RWPE2 (cell line): ENCODE data around the gene GABRE.
A peak's percentile ranks its signal among the peaks of the same experiment; 100 is the strongest.

ENCODE experiments used
- ATAC-seq: fragments of 200-7000 bp; cut with Tn5 transposase; 3 replicates; pipeline ENCODE4 v1.9.1; 2021; ENCODE audit warnings: low read depth
- DNase-seq: peaks from one replicate; pipeline ENCODE4 v3.0.0-alpha.2; 2020; ENCODE audit warnings: low spot score
- H3K27ac ChIP-seq: fragments of 450-650 bp; 2 replicates; pipeline ENCODE4 v1.5.1; 2017; ENCODE audit warnings: mild to moderate bottlenecking; ENCODE audit not compliant: poor library complexity, severe bottlenecking
- H3K27me3 ChIP-seq: fragments of 250-450 bp; sonication (Bioruptor Pico); 2 replicates; pipeline ENCODE4 v1.5.1; 2021; ENCODE audit warnings: mild to moderate bottlenecking, moderate library complexity; ENCODE audit not compliant: insufficient read depth, poor library complexity, severe bottlenecking
- H3K36me3 ChIP-seq: fragments of 250-450 bp; sonication (Bioruptor Pico); 2 replicates; pipeline ENCODE4 v1.5.1; 2020; ENCODE audit warnings: low read depth, mild to moderate bottlenecking, moderate library complexity
- H3K4me1 ChIP-seq: fragments of 250-450 bp; sonication (Bioruptor Pico); 2 replicates; pipeline ENCODE4 v1.5.1; 2021; ENCODE audit warnings: mild to moderate bottlenecking, moderate library complexity; ENCODE audit not compliant: insufficient read depth, poor library complexity, severe bottlenecking
- H3K4me3 ChIP-seq: fragments of 250-450 bp; sonication (Bioruptor Pico); 2 replicates; pipeline ENCODE4 v1.5.1; 2021; ENCODE audit warnings: mild to moderate bottlenecking, moderate library complexity; ENCODE audit not compliant: severe bottlenecking
- H3K9me3 ChIP-seq: fragments of 250-450 bp; sonication (Bioruptor Pico); 2 replicates; pipeline ENCODE4 v1.5.1; 2021; ENCODE audit warnings: mild to moderate bottlenecking, moderate library complexity; ENCODE audit not compliant: severe bottlenecking
- CTCF ChIP-seq: fragments of 450-650 bp; IDR thresholded peaks from one replicate; pipeline ENCODE4 v1.5.1; 2017; ENCODE audit warnings: mild to moderate bottlenecking, moderate library complexity; ENCODE audit not compliant: poor library complexity, severe bottlenecking

The GABRE gene

GRCh38 chrX:151974336-151975227 lies at the start of gene GABRE:
Gene GABRE, minus strand, starts transcription at chrX:151974676. Its CDS starts 51 bp downstream, at chrX:151974625.
- peaks cover 8% of the 10 kb centered on the region for H3K36me3 ChIP-seq
- H3K9me3 ChIP-seq: no peaks in the 10 kb centered on the region
- DNase-seq (no peak), ATAC-seq (peak; percentile 59)
- no peak for TF ChIP-seq CTCF
- peak within 1 kb of the TSS; percentile 41 for H3K27ac ChIP-seq
- peaks cover 29% of the 10 kb centered on the region for H3K4me1 ChIP-seq
- no peaks in the 10 kb centered on the region for H3K27me3 ChIP-seq
- peak within 1 kb of the TSS; percentile 69 for H3K4me3 ChIP-seq

DNA sequence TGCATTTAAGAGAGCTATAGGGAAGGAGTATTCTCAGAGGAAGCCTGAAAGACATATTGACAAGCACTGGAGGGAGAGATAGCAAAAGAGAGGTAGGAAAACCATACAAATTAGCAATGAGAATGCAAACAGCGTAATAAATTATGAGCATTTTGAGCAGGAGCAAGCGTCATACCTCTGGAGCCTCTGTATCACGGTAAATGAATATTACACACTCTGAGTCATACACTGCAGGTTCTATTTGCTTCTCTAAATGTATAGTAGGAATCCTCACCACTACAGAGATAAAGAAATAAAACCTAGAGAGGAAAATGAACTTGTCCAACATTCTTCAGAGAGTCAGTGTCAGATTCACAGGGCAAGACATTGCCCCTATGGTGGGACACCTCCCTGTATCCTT lies 46.4 kb upstream of the GABRE start:
- Histone ChIP-seq H3K27me3 (no peaks in the 10 kb centered on the region), H3K36me3 (no peaks in the 10 kb centered on the region), H3K4me3 (no peak overlapping the region), H3K4me1 (no peaks in the 10 kb centered on the region), H3K27ac (no peak overlapping the region), H3K9me3 (no peaks in the 10 kb centered on the region)
- ATAC-seq: peak; percentile 79
- no peak for DNase-seq
- TF ChIP-seq CTCF: no peak

DNA sequence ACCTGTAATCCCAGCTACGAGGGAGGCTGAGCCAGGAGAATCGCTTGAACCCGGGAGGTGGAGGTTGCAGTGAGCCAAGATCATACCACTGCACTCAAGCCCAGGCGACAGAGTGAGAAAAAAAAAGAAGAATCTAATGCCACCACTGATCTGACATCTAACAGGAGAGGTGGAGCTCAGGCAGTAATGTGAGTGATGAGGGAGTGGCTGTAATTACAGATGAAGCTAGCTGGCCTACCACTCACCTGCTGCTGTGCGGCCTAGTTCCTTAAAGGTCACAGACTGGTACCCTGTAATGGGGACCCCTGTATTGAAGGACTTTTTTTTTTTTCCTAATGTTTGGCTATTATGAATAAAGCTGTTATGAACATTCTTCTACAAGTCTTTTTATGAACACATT lies 25.3 kb upstream of the GABRE start:
- Histone ChIP-seq H3K27ac (no peak overlapping the region), H3K4me1 (no peaks in the 10 kb centered on the region), H3K36me3 (no peaks in the 10 kb centered on the region), H3K4me3 (no peak overlapping the region), H3K27me3 (no peaks in the 10 kb centered on the region), H3K9me3 (no peaks in the 10 kb centered on the region)
- TF ChIP-seq CTCF: no peak
- ATAC-seq (no peak), DNase-seq (no peak)

DNA sequence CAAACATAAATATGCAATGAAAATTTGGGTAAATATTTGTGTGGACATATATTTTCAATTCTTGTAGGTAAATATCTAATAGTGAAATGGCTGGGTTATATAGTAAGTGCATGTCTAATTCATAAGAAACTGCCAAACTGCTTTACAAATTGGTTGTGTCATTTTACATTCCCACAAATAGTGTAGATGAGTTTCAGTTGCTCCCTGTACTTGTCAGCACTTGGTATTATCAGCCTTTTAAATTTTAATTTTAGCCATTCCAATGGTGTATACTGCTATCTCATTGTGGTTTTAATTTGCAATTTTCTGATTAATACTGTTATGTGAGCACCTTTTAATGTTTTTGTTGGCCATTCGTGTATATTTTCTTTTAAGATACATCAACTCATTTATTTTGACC lies 23.1 kb upstream of the GABRE start:
- ATAC-seq (no peak), DNase-seq (no peak)
- Histone ChIP-seq H3K4me1 (no peaks in the 10 kb centered on the region), H3K36me3 (no peaks in the 10 kb centered on the region), H3K9me3 (no peaks in the 10 kb centered on the region), H3K27me3 (no peaks in the 10 kb centered on the region), H3K4me3 (no peak overlapping the region), H3K27ac (no peak overlapping the region)
- no peak for TF ChIP-seq CTCF

GRCh38 chrX:151996347-151996746 lies 21.9 kb upstream of the GABRE start:
- H3K36me3 ChIP-seq: no peaks in the 10 kb centered on the region
- H3K4me3 ChIP-seq: no peak overlapping the region
- no peak for TF ChIP-seq CTCF
- no peaks in the 10 kb centered on the region for H3K4me1 ChIP-seq
- H3K27me3 ChIP-seq: no peaks in the 10 kb centered on the region
- DNase-seq (no peak), ATAC-seq (no peak)
- no peaks in the 10 kb centered on the region for H3K9me3 ChIP-seq
- no peak overlapping the region for H3K27ac ChIP-seq
